G401 (cell line): Measurements from ENCODE around the gene ZFAND4. TPM values are rescaled to one million over a fixed set of nuclear protein-coding genes. Genes with fewer than 3 reads are reported as not detected.
"Not testable (repeated sequence)": the region's sequence is repeated elsewhere in the genome, so short reads cannot be mapped to it uniquely, and the experiment has no call there.

Experiments used
- DNase-seq: peaks from one replicate; pipeline ENCODE4 v3.0.0-alpha.2; 2015; ENCODE audit warnings: low spot score
- in situ Hi-C: cut with HindIII; loops from 2 replicates; pipeline ENCODE4 v1.10.0; 2016; ENCODE audit warnings: low sequenced_read_pairs, mixed read lengths
- total RNA-seq: library from RNA; depleted of rRNA; stranded (reverse); fragments of >200 nt; shearing (Covaris generic); gene quantifications from 2 replicates; pipeline ENCODE4 v1.2.3, GENCODE V29; 2014

Gene ZFAND4
- total RNA-seq, 1 experiment from 2014 or later = 7.9 TPM

DNA sequence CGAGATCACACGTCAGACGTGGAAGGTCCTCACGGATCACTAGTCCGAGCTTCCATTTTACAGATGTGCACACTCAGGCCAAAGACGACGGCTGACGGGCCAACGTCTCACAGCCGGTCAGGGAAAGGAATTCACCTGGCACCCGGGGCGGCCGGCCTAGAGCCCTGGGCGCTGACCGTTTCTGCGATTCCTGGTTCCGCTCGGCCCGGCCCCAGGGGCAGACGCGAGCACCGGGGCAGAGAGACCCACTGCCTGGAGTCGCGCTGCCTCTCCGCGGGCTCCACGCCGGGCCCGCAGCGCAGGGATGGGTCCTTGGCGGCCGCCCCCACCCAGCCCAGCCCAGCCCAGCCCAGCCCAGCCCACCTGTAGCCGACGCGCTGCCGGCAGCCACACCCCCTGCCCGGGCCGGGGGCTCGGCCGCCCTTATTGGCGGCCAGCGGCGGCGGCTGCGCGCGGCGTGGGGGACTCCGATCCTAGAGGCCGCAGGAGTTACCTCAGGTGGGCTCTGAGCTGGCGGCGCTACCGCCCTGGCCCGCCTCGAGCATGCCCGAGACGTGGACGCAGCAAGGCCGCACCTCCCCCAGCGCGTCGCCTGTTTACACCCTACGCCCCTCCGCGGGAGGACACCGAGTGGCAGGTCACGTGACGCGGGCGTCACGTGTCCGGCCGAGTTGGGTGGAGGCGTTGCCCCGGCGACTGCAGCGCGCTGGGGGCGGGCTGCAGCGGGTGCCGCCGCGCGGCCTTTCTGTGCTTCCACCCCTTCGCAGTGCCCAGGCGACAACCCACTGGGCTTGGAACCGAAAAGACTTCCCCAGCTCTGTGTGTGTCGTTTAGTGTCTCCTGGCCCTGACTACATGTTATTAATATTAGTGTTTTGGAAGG, 78.1 kb downstream of the ZFAND4 start:
- DNase-seq = peak; percentile 89
- in situ Hi-C loops = no loop called here

DNA sequence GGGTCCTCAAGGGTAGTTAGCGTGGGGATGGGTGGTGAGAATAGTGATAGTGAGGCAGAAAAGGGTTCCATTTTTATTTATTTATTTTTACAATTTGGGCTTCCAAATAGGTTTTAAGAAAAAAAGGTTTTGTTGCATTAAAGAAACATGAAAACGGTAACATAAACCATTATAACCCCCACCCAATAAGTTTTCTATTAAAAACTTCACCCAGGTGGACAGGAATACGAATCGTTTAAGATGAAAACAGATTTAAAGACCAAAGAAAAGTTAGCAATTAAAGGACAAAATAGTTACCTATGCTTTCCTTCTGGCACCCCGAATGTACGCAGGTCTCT, 78.7 kb downstream of the ZFAND4 start:
- no peak for DNase-seq
- in situ Hi-C loops = no loop called here

DNA sequence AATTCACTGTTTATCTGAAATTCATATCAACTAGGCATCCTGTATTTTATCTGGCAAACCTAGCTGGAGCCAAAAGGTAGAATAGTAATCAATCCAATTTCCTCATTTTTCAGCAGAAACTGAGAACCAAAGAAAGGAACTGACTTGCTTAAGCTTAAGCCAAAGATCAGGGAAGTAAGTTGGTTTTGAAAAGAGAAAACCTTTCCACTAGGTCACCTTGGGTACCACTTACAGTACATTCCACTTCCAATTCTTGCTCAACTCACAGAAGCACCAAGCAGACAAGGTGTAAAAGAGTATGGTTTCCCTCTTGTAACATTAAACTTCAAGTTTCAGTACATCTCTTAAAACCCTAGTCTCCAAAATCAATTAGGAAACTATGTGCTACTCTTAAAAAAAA, 79.6 kb downstream of the ZFAND4 start:
- DNase-seq = peak; percentile 45
- in situ Hi-C loops = no loop called here

DNA sequence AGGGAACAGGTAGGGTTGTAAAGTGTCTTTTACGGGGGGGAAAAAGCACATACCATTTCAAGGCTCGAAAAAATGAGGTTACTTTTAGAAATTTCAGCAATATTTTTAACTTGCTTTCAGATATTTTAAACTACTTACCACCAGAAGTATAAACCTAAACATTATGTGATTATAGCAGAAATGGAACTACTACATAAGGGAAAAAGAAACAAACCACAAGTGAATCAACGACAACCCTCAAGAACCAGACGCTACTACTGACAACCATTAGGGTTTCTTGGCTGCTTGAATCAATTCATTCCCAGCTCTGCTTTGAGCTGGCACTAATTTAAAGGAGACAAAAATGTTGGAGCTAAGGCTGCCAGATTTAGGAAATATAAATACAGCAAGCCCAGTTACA, 80.1 kb downstream of the ZFAND4 start:
- peak; percentile 53 for DNase-seq
- in situ Hi-C loops = no loop called here

DNA sequence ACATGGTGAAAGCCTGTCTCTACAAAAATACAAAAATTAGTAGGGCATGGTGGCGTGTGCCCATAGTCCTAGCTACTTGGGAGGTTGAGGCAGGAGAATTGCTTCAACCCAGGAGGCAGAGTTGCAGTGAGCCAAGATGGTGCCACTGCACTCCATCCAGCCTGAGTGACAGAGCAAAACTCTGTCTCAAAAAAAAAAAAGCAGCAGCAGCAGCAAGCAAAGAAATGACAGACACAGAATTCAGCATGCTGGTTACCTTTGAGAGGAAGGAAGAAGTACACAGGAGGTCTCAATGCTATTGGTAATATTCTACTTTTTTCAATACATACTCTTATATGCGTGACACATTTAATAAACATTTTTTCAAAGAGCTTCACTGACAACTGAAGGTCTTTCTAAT, 81.3 kb downstream of the ZFAND4 start:
- no peak for DNase-seq
- in situ Hi-C loops = no loop called here

DNA sequence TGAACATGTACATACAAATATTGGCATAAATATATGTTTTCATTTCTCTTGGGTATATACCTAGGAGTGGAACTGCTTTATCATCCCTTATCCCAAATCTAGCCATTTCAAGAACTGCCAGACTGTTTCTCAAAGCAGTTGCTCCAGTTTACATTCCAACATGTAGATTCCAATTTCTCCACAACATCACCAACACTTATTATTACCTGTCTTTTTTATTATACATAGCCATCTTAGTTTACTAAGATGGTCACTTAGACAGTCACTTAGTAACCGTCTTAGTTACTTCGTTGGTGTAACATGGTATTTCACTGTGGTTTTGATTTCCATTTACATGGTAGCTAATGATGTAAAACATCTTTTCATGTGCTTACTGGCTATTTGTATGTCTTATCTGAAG, 82.7 kb downstream of the ZFAND4 start:
- in situ Hi-C loops = no loop called here
- no peak for DNase-seq

DNA sequence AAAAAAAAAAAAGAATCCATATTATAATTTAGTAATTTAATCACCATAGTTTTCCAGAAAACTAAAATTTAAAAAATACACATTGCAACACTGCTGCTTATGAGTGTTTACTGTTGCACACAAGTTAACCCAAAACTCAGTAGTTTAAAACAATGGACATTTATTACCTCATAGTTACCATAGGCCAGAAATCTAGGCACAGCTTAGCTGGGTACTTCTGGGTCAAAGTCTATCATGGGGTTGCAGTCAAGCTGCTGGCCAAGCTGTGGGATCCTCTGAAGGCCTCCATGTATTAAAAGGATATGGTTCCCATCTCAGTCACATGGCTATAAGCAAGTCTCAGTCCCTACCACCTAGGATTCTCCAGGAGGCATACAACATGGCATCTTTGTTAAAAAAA, 83.6 kb downstream of the ZFAND4 start:
- in situ Hi-C loops = no loop called here
- no peak for DNase-seq

DNA sequence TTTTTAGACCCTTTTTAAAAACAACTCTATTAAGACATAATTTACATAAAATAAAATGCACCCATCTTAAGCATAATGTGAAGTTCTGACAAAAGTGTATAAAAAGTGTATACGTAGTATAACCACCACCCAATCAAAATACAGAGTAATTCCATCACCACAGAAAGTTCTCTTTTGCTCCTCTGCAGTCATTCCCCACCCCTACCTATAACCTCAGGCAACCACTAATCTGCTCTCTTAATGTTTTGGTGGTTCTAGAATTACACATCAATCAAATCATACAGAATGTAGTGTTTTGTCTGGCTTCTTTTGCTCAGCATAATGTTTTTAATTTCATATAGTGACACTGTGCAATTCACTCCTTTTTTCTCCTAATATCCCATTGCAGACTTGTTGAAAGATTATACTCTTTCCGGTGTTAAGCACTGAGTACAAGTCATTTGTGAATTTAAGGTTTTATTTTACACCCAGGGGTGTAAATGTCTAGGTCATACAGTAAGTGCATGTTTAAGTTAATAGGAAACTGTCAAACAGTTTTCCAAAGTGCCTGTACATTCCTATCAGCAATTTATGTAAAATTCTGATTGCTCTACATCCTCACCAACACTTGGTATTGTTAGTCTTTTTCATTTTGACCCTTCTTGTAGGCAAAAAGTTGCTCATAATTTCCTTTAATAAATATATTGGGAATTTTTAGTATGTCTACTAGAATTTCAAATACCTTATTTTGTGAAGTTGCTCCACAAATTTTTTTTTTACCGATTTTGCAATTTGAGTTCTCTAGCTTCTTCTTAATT, 86.3 kb downstream of the ZFAND4 start:
- no peak for DNase-seq
- in situ Hi-C loops = no loop called here

DNA sequence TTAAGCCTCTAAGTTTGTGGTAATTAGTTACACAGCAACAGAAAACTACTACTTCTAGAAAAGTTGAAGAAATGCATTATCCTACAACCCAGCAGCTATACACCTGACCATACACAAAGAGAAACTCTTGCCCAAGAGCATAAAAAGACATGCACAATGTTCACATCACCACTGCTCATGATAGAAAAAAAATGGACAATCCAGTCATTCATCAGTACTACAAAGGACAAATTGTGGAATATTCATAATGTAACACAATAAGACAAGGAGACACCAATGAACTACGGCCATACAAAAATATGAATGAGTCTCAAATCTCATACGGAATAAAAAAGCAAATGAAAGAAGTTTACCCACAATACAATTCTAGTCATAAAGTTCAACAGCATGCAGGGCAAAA, 87.4 kb downstream of the ZFAND4 start:
- no peak for DNase-seq
- in situ Hi-C loops = no loop called here

DNA sequence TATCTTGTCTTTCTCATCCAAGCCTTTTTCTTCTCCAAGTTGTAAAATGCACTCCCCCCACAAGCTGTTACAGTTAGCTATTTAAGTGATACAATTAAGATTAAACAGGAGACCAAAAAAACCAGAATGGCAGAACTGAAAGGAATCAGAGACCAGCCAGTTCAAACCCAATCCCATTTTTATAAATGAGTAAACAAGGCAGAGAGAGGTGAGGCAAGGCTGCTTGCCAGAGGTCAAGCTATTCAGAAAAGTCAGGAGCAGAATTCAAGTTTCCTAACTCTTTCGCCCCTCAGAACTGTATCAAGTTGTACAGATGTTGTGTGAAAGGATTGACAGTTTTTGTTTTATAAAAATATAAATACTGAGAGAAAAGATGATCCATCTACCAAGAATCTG, 90.2 kb downstream of the ZFAND4 start:
- in situ Hi-C loops = no loop called here
- DNase-seq = no peak

DNA sequence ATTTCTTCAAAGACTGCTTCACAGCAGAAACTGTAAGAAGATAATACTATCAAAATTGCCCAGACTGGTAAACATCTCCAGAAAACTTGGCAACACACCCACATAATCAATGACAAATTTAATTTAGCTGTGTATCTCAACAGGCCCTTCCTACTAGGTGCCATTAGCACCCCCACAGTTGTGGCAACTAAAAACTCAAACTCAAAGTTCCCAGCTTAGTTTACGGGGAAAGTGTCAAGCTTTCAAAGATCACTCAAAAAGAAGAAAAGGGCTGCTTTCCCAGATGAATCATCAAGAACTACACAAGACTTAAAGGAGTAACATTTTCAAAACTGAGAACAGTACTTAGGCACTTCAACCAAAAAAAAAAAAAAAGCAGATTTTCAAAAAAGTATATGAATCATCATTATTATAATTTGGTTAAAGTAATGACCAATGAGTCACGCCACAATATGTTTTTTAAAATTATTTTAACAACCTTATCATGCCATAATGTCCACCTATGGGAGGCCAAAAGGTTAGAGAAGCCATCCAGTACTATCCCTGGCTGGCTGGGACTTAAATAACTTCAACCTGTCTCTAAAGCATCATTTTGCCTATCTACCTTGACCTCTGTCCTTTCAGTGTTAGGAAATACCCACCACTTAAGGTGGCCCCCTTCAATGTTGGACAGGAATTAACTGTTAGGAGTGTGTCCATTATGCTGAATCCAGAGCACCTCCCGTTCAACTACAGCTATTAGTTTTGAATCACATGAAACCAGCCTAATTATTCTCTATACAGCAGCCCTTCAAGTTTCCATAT, 90.8 kb downstream of the ZFAND4 start:
- no peak for DNase-seq
- in situ Hi-C loops = no loop called here

DNA sequence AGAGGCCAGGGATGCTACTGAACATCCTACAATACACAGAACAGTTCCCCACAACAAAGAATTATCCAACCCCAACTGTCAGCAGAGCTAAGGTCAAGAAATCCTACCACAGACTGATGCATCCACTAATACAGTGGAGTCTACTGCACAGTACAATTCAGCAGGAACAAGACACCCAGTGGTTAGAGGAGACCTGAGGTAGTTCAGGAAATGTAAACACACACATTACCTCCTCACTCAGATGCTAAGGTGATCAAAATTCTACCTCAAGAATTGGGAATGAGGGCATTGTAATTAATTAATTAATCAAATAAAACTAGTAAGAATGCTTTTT, 91.4 kb downstream of the ZFAND4 start:
- in situ Hi-C loops = no loop called here
- no peak for DNase-seq

DNA sequence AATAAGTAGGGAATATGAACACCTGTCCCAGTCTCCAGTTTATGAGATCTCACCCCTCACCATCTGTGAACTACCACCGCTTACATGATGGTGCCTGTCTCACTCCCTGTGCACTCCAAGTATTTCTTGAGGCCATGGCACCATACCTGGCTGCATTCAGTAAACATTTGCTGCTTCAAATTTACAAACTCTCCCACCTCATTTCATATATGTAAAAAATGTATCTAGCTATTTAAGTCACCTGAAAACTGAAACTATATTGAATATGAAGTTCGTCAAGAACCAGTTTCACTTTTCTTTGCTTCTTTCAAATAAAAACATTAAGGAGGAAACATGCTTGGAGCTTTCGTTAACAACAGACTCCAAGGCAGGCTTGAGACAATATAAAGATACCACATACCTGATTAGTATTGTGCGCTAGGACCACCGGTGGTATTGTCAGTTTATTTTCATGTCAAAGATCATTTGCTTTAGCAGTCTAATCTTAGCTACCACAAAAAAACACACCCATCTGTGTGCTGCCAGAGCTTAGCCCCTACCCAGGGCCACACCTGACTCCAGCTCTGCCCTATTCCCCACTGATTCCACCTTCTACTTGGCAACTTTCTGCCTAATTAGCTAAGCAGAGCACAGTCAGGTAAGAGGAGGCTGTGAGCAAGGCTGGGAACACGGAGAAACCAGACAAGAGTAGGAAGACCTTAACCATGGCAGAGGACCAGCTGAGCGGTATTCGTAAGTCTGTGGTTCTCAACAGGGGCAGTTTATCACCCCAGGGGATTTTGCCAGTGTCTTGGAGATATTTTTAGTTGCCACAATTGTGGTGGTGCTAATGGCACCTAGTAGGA, 92.0 kb downstream of the ZFAND4 start:
- peak; percentile 22 for DNase-seq
- in situ Hi-C loops = no loop called here

DNA sequence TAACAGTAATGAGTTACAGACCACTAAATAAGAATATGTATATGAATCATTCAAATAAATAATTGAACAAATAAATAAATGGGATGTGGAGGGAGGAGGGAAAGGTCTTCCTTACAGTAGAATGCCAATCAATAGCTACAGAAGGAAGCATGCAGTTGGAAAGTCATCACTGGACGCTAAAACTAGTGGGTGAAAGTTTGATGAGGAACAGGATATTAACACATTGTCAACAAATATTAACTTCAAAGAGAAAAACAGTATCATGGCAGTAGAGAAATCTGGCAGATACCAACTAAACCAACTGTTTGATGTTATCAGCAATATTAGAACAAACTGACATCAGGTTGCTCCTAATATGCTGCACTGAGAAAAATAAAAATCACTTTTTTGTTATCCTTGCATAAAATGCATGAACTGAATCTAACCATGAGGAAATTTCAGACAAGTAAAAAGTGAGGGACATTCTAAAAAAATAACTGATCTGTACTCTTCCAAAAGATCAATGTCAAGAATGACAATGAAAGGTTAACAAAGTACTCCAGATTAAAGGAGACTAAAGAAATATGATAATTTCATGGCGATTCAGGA, 94.1 kb downstream of the ZFAND4 start:
- in situ Hi-C loops = no loop called here
- no peak for DNase-seq

DNA sequence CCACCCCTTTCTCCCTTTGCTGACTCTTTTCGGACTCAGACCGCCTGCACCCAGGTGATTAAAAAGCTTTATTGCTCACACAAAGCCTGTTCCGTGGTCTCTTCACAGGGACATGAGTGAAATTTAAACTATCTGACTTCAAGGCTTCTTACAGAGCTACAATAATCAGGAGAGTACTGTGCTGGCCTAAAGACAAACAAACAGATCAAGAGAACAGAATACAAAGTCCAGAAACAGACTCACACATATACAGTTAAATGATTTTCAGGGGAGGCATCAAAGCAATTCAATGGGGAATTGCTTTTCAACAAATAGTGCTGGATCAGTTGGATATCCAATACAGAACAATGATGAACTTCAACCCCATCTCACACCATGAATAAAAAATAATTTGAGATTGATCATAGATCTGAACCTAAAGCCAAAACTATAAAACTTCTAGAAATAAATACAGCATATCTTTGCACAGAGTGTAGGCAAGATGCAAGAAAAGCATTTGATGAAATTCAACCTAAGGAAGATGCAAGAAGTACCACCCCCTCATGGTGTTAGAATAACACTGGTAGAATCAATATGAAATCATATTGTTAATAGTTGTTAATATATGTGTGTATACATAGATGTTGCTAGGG, 96.5 kb downstream of the ZFAND4 start:
- no peak for DNase-seq

DNA sequence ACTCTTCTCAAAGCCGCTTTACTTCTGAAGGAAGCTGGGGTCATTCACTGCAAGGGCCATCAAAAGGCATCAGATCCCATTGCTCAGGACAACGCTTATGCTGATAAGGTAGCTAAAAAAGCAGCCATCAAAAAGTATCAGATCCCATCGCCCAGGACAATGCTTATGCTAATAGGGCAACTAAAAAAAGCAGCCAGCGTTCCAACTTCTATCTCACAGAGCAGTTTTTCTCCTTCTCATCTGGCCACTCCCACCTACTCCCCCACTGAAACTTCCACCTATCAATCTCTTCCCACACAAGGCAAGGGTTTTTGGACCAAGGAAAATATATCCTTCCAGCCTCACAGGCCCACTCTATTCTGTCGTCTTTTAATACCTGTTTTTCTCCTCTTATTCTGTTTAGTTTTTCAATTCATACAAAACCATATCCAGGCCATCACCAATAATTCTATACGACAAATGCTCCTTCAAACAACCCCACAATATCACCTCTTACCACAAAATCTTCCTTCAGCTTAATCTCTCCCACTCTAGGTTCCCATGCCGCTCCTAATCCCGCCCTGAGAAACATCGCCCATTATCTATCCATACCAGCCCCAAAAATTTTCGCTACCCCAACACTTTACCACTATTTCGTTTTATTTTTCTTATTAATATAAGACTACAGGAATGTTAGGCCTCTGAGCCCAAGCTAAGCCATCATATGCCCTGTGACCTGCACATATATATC, 97.4 kb downstream of the ZFAND4 start:
- DNase-seq, in situ Hi-C loops: not testable (repeated sequence)

More for the DNA sequence above, 96.5 kb downstream of the ZFAND4 start:
- in situ Hi-C loops = no loop called here

DNA sequence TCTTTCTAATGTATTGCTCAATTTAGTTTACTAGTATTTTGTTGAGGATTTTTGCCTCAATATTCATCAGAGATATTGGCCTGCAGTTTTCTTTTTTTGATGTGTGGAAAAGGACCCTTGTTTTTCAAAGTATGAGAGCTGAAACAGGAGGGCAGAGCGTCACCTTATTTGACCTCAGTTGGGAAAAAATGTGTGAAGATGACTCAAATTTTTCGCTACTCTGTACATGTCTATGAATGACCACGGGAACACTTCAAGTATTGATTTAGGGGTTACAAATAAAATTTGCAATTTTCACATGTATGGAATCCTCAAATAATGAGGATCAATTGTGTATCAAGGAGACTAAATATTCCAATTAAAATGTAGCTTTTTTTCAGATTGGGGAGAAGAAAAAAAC, 103.1 kb downstream of the ZFAND4 start:
- no peak for DNase-seq
- in situ Hi-C loops = no loop called here

DNA sequence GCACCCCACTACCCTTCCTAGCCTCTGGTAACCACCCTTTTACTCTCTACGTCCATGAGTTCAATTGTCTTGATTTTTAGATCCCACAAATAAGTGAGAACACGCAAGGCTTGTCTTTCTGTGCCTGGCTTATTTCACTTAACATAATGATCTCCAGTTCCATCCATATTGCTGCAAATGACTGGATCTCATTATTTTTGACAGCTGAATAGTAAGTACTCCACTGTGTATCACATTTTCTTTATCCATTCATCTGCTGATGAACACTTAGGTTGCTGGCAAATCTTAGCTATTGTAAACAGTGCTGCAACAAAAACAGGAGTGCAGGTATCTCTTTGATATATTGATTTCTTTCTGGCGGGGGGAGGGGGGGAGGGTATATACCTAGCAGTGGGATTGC, 106.2 kb downstream of the ZFAND4 start:
- in situ Hi-C loops = no loop called here

More for the DNA sequence above, 106.2 kb downstream of the ZFAND4 start:
- DNase-seq = no peak
